OCI-LY7 (cell line): Measurements from ENCODE around the gene PHETA1.

ENCODE experiments used
- CTCF ChIP-seq: fragments of 200-600 bp; sonication (generic); conservative IDR thresholded peaks from 2 replicates; pipeline ENCODE4 v1.5.1; 2014; ENCODE audit warnings: mild to moderate bottlenecking, antibody characterized with exemption, low read length, moderate library complexity, mixed read lengths
- EZH2phosphoT487 ChIP-seq: fragments of 200-600 bp; sonication (generic); IDR thresholded peaks from 2 replicates; pipeline ENCODE4 v1.6.1; 2018; ENCODE audit warnings: low read depth, borderline replicate concordance, mild to moderate bottlenecking, mixed run types, antibody characterized with exemption, low read length, moderate library complexity, mixed read lengths

- TF ChIP-seq CTCF, result no peak
- no peak for TF ChIP-seq EZH2phosphoT487
Measured at GRCh38 chr12:111335811-111336210, 33.1 kb downstream of the PHETA1 start.
